Right ventricle myocardium inferior (tissue), 1 donor: ENCODE data around the gene RBMXL3. TPM values are rescaled to one million over a fixed set of nuclear protein-coding genes. Genes with fewer than 3 reads are reported as not detected.
A peak's percentile ranks its signal among the peaks of the same experiment; 100 is the strongest.

Source experiments
- ATAC-seq: fragments of 200-7000 bp; cut with Tn5 transposase; one replicate; pipeline ENCODE4 v1.9.1; 2020; ENCODE audit warnings: mild to moderate bottlenecking, moderate library complexity
- DNase-seq: peaks from one replicate; pipeline ENCODE4 v3.0.0; 2021; ENCODE audit errors: missing footprints
- intact Hi-C: fragments of 100-400 bp; cut with DNase I; formaldehyde crosslinking; loops from one replicate; pipeline ENCODE4 v1.11.0; 2022
- total RNA-seq: library from RNA; stranded (reverse); fragmentation: NEBNext Ultra II Directional; extraction: Animal tissue kit (Norgen Biotek cat#: 25700); gene quantifications from one replicate; pipeline ENCODE4 v1.2.1, GENCODE V29; 2021
- donor health status: DM: no; HTN: yes; CAD: no; lungs with severe emphysema.

The RBMXL3 gene
- total RNA-seq, 1 donor from 2014 or later = not detected

- DNase-seq = no peak
- ATAC-seq = no peak
- intact Hi-C loops = no loop called here
Observed at GRCh38 chrX:115229337-115230003, 40.3 kb downstream of the RBMXL3 start.

DNA sequence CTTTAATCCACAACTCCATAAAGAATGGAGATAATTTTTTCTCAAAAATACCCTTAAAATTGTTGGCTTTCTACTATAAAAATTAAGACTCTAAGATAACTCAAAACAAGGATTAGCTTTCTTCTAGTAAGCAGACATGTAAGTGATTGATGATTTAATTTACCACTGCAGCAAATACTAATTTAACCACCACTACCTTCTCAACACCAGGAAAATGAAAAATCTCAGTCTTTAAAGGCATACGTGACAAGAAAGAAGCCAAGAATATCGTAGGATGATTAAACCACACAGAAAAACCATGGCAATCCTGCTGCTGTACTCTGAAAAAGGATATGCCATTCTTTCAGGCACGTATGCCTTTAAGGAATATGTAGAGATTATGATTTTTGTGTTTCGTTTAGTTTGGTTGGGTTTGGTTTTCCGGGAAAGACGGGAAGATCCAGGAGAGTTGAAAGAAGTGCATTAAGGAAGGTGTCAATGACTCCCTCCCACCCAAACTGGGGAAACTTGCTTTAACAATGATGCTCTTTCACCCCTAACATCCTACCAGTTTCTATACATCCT is 43.8 kb downstream of the RBMXL3 start:
- intact Hi-C loops = no loop called here
- DNase-seq (no peak), ATAC-seq (no peak)

DNA sequence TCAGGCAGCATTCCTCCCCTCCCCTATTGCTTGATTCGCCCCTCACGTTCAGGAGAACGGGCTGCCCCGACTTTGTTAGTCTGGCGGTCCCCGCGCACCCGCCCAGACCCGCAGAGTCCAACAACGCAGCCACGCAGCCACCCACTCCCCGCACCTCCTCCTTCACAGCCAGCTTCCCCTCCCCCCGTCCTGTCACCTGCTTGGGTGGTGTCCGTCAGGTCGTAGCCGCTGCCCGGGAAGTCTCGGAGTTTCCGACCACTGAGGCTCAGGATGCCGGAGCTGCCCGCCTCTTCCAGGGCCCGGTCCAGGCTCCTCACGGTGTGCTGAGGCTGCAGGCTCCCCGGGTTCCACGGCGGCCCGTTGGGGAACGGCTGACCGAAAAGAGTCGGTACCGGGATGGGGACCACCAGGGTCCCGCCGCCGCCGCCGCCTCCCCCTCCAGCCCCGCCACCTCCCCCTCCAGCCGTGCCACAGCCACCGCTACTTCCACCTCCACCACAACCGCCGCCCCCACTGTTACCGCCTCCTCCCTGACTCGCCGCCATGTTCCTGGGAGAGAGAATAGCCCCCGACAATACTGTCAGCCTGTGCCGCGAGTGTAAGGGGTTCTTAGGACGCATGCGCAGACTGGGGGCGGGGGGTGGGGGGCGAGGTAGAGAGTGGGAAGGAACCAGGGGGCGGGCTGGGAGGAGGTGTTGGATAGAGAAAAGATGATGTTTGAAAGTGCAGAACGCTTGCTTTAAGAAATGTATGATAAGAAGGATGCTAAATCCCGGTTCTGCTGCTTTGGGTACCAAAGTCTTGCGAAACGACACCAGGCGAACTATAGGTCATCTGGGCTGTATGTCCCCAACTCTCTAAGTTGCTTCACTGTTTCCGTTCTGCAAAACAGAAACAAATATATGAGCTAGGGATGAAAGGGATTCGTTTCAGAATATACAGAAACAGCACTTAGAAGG is 44.6 kb downstream of the RBMXL3 start, which contains the start of gene LRCH2:
TSS of gene LRCH2 (minus strand) at position 600 of the 959 bp plus-strand sequence. CDS start at position 545, 55 bp downstream.
- peak; percentile 57 for DNase-seq
- intact Hi-C loops = no loop called here
- ATAC-seq = peak; percentile 54

GRCh38 chrX:115234461-115234860 is 45.3 kb downstream of the RBMXL3 start:
- intact Hi-C loops = no loop called here
- DNase-seq (no peak), ATAC-seq (no peak)

- intact Hi-C loops = no loop called here
- no peak for ATAC-seq
- DNase-seq = no peak
Observed at GRCh38 chrX:115236560-115236959, 47.4 kb downstream of the RBMXL3 start.

DNA sequence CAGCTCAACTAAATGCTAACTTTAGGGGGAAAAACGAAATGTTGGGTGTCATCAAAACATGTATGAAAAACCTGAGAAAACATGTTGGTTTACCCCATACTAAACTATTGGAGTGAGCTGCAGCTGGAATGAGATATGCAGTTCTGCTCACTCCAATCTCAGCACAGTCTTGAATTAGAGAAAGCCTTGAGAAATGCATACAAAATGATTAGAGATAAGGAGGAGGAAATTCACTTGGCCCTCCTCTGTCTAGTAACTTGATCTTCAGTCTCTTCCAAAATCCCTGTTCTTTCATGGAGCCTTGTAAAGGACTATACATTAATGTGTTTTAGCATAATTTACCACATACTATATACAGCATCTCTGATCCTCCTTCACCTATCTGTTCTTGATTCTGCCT is 47.8 kb downstream of the RBMXL3 start:
- no peak for DNase-seq
- intact Hi-C loops = no loop called here
- no peak for ATAC-seq

Other genes with a start within 250 kb of the RBMXL3 start
- gene IL13RA2, start 171.8 kb upstream of the RBMXL3 start, total RNA-seq = not detected
- gene LRCH2, start 44.7 kb downstream of the RBMXL3 start, total RNA-seq = 1.4 TPM
- not detected for gene LUZP4, start 100.3 kb downstream of the RBMXL3 start, total RNA-seq